GM18517 (cell line): ENCODE data around the gene TTC33.
"Not testable (repeated sequence)": the region's sequence is repeated elsewhere in the genome, so short reads cannot be mapped to it uniquely, and the experiment has no call there.

Experiments
- ATAC-seq: cut with Tn5 transposase; IDR thresholded peaks from one replicate; pipeline ENCODE4 v1.9.1; 2021; ENCODE audit warnings: mild to moderate bottlenecking, moderate library complexity; ENCODE audit not compliant: unreplicated experiment

Gene TTC33

GRCh38 chr5:40755407-40756365 lies at the start of gene TTC33:
Gene TTC33, minus strand, starts transcription at chr5:40755961. Its CDS starts 8,943 bp downstream, at chr5:40747018.
- ATAC-seq = peak; percentile 81

GRCh38 chr5:40801771-40802562 lies 46.2 kb upstream of the TTC33 start:
- ATAC-seq = no peak

DNA sequence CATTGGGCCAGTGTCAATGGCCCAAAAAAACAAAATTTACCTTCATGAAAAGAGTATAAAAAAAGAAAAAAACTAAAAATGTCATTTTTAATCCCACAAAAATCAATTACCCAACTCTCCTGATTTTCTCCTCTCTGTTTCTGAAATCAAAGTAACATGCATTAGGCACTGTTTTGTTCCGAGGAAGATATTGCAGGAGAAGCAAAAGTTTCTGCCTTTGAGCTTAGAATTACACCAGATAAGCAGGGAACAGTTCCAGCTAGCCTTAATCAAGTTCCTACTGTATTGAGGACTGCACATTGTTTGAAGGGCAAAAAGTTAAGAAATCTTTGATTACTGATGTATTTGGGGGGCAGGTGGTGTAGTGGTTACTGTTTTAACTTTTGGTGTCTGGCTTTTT lies 43.5 kb upstream of the TTC33 start:
- ATAC-seq = no peak

- no peak for ATAC-seq
These were observed 43.0 kb upstream of the TTC33 start for GRCh38 chr5:40798801-40799210.

- peak; percentile 91 for ATAC-seq
These were observed 42.4 kb upstream of the TTC33 start, which contains the start of gene PRKAA1 for GRCh38 chr5:40798012-40798800. Gene PRKAA1, minus strand, starts transcription at chr5:40798374. Its CDS starts 185 bp downstream, at chr5:40798189.

- ATAC-seq = peak; percentile 50
These were observed 41.7 kb upstream of the TTC33 start for GRCh38 chr5:40797273-40798011.

DNA sequence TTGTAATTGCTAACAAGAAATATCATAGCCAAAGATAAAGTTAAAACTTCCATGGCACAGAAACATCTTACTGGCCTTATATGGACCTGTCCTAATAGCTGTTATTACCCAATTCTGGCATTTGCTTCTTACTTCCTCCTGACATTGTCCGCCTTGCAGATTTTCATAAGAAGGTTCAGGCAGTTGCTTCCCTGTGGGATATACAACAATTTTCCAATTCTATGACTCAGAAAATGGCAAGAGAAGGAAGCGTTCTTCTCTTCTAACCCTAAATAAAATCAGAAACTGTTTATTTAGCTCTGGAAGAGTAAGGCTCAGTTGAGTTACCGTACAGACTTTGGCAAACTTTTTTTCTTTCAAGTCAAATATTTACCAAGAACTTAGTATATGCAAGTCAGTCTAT lies 40.7 kb upstream of the TTC33 start:
- no peak for ATAC-seq

DNA sequence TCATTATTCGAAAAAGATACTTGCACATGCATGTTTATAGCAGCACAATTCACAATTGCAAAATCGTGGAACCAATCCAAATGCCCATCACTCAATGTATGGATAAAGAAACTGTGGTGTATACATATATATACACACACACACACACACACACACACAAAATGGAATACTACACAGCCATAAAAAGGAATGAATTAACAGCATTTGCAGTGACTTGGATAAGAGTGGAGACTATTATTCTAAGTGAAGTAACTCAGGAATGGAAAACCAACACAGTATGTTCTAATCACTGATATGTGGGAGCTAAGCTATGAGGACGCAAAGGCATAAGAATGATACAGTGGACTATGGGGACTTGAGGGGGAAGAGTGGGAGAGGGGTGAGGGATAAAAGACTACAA lies 39.1 kb upstream of the TTC33 start:
- not testable (repeated sequence) for ATAC-seq

DNA sequence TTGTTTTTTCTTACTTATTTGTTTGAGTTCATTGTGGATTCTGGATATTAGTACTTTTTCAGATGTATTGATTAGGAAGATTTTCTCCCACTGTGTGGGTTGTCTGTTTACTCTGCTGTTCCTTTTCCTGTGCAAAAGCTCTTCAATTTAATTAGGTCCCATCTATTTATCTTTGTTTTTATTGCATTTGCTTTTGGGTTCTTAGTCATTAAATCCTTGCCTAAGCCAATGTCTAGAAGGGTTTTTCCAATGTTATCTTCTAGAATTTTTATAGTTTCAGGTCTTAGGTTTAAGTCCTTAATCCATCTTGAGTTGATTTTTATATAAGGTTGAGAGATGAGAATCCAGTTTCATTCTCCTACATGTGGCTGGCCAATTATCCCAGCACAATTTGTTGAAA lies 38.6 kb upstream of the TTC33 start:
- ATAC-seq = not testable (repeated sequence)

- ATAC-seq = not testable (repeated sequence)
These were observed 36.9 kb upstream of the TTC33 start for GRCh38 chr5:40792691-40793090.

DNA sequence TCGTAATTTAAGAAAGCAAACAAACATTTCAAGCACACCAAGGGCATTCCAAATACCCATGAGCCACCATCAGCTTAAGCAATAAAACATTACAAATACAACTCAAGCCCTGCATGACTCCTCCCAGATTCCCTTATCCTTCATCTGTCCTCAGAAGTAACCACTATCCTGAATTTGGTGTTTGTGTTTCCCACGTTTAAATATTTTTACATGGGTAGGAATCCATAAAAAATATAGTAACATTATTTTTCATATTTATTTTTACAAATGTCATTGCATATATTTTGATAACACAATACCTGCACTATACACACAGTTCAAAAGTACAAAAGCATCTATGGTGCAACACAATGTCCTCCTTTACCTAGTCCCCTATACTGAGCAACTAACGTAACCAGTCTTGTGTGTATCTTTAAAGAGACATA lies 36.0 kb upstream of the TTC33 start:
- no peak for ATAC-seq

GRCh38 chr5:40790947-40791593 lies 35.3 kb upstream of the TTC33 start:
- no peak for ATAC-seq

DNA sequence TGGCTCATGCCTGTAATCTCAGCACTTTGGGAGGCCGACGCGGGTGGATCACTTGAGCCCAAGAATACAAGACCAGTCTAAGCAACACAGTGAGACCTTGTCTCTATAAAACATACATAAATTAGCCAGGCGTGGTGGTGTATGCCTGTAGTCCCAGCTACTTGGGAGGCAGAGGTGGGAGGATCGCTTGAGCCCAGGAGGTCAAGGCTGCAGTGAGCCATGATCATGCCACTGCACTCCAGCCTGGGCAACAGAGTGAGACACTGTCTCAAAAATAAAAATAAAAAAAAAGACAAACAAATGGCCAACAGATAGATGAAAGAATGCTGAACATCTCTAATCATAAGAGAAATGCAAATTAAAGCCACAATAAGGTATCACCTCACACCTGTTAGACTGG lies 33.2 kb upstream of the TTC33 start:
- ATAC-seq = not testable (repeated sequence)

GRCh38 chr5:40787986-40788385 lies 32.2 kb upstream of the TTC33 start:
- no peak for ATAC-seq

GRCh38 chr5:40786664-40787063 lies 30.9 kb upstream of the TTC33 start:
- ATAC-seq = not testable (repeated sequence)

- ATAC-seq = no peak
These were observed 29.2 kb upstream of the TTC33 start for GRCh38 chr5:40784916-40785315.

DNA sequence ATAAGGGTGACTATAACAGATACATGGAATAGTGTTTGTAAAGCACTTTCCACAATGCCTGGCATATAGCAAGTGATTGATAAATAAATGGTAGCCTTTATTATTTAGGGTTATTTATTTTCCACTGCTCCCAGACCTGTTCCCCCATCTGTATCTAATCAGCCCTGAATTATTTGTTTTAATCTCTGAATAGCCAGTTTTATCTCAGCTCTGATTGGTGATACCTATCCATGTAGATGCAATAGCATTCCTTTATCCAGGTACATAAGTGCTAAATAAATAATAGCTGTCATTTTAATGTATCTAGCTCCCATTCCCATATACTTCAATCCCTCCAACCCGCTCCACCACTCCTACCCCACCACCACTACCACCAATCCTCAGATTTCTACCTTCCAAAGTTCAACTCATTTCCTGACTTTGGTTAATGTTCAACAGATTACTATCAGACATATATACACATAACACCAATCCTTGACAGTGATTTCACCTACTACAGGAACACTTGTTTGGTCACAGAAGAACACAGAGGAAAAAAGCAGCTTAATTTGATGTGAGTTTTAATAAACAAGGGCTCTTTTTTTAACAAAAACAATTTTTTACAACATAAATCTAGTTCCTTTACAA lies 28.4 kb upstream of the TTC33 start:
- ATAC-seq = no peak

GRCh38 chr5:40781843-40782409 lies 26.2 kb upstream of the TTC33 start:
- ATAC-seq = no peak

GRCh38 chr5:40780858-40781257 lies 25.1 kb upstream of the TTC33 start:
- no peak for ATAC-seq
